MM.1S (cell line): Measurements from ENCODE around the gene CYP24A1.

Experiments
- DNase-seq: peaks from one replicate; pipeline ENCODE4 v3.0.0-alpha.2; 2015
- H2AFZ ChIP-seq: fragments of 300-600 bp; sonication (generic); 2 replicates; pipeline ENCODE4 v1.6.0; 2016; ENCODE audit warnings: antibody characterized with exemption, low read length
- H3F3A ChIP-seq: fragments of 300-600 bp; sonication (generic); 2 replicates; pipeline ENCODE4 v1.6.1; 2016; ENCODE audit warnings: mild to moderate bottlenecking, antibody characterized with exemption, low read length, moderate library complexity, mixed read lengths; ENCODE audit not compliant: insufficient read depth
- H3K27ac ChIP-seq: fragments of 300-600 bp; sonication (generic); 2 replicates; pipeline ENCODE4 v1.5.1; 2016; ENCODE audit warnings: mild to moderate bottlenecking, low read length
- H3K27me3 ChIP-seq: fragments of 300-600 bp; sonication (generic); replicated peaks from 2 replicates; pipeline ENCODE4 v1.6.0; 2016; ENCODE audit warnings: low read length; ENCODE audit not compliant: insufficient read depth
- H3K36me3 ChIP-seq: fragments of 300-600 bp; sonication (generic); replicated peaks from 2 replicates; pipeline ENCODE4 v1.6.1; 2016; ENCODE audit warnings: mild to moderate bottlenecking, low read length, mixed read lengths; ENCODE audit not compliant: insufficient read depth
- H3K4me1 ChIP-seq: fragments of 300-600 bp; sonication (generic); 2 replicates; pipeline ENCODE4 v1.6.1; 2016; ENCODE audit warnings: low read length, mixed read lengths
- H3K4me2 ChIP-seq: fragments of 300-600 bp; sonication (generic); 2 replicates; pipeline ENCODE4 v1.6.0; 2016; ENCODE audit warnings: low read depth, low read length
- H3K4me3 ChIP-seq: fragments of 300-600 bp; sonication (generic); 2 replicates; pipeline ENCODE4 v1.5.1; 2016; ENCODE audit warnings: low read length, mixed read lengths
- H3K79me2 ChIP-seq: fragments of 300-600 bp; sonication (generic); 2 replicates; pipeline ENCODE4 v1.6.1; 2016; ENCODE audit warnings: mixed run types, low read length, mixed read lengths
- H3K9ac ChIP-seq: fragments of 300-600 bp; sonication (generic); 2 replicates; pipeline ENCODE4 v1.6.1; 2016; ENCODE audit warnings: low read length, mixed read lengths
- H3K9me2 ChIP-seq: fragments of 300-600 bp; sonication (generic); replicated peaks from 2 replicates; pipeline ENCODE4 v1.6.1; 2016; ENCODE audit warnings: mild to moderate bottlenecking, low read length, mixed read lengths; ENCODE audit not compliant: insufficient read depth
- H3K9me3 ChIP-seq: fragments of 300-600 bp; sonication (generic); replicated peaks from 2 replicates; pipeline ENCODE4 v1.6.1; 2016; ENCODE audit warnings: mild to moderate bottlenecking, low read length, mixed read lengths; ENCODE audit not compliant: insufficient read depth
- H4K20me1 ChIP-seq: fragments of 300-600 bp; sonication (generic); 2 replicates; pipeline ENCODE4 v1.6.1; 2016; ENCODE audit warnings: mild to moderate bottlenecking, low read length, moderate library complexity, mixed read lengths; ENCODE audit not compliant: insufficient read depth
- EZH2 ChIP-seq: fragments of 300-600 bp; sonication (generic); optimal IDR thresholded peaks from 2 replicates; pipeline ENCODE3; 2017; ENCODE audit warnings: low read depth, mild to moderate bottlenecking, antibody characterized with exemption, low read length, mixed read lengths
- EZH2phosphoT487 ChIP-seq: fragments of 300-600 bp; sonication (generic); IDR thresholded peaks from 2 replicates; pipeline ENCODE4 v1.6.1; 2018; ENCODE audit warnings: antibody characterized with exemption, low read length
- TF ChIP-seq, protein P1 (sequence below): fragments of 300-600 bp; sonication (generic); IDR thresholded peaks from 2 replicates; pipeline ENCODE4 v1.5.1; 2016; ENCODE audit warnings: antibody characterized with exemption, low read length, mixed read lengths

The CYP24A1 gene

DNA sequence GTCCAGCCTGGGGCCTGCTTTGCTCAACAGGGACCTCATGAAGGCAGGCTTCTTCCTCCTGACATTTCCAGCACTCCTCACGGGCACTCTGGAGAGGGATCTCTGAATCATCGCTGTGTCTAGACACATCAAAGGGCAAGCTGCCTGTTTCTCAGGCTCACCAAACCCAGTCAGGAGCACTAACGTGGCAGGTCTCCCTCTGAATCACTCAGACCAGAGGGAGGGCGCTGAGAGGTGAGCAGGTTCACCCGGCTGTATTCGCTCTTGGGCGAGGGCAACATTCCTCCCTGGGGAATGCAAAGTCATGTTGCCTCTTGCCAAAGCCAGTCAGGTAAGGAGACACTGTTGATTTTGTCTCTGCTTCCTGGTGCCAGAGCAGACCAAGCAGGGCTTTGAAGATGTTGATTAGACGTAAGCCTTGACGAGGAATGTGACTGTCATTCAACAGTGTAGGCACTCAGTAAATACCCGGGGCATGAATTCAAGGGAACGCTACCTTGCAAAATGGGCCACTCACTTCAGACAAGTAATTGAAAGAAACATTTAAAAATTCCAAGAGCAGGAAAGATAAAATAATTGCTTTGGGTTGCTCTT is 50.1 kb downstream of the CYP24A1 start:
- H3F3A ChIP-seq = no peaks in the 10 kb centered on the region
- no peaks in the 10 kb centered on the region for H3K4me1 ChIP-seq
- no peak overlapping the region for H3K27ac ChIP-seq
- no peak overlapping the region for H3K9ac ChIP-seq
- H4K20me1 ChIP-seq = no peaks in the 10 kb centered on the region
- H3K9me2 ChIP-seq = no peaks in the 10 kb centered on the region
- no peaks in the 10 kb centered on the region for H3K9me3 ChIP-seq
- H3K36me3 ChIP-seq = no peaks in the 10 kb centered on the region
- no peak overlapping the region for H3K4me2 ChIP-seq
- no peaks in the 10 kb centered on the region for H3K27me3 ChIP-seq
- H2AFZ ChIP-seq = no peak overlapping the region
- TF ChIP-seq EZH2 = no peak
- no peak for TF ChIP-seq EZH2phosphoT487
- TF ChIP-seq, protein P1, sequence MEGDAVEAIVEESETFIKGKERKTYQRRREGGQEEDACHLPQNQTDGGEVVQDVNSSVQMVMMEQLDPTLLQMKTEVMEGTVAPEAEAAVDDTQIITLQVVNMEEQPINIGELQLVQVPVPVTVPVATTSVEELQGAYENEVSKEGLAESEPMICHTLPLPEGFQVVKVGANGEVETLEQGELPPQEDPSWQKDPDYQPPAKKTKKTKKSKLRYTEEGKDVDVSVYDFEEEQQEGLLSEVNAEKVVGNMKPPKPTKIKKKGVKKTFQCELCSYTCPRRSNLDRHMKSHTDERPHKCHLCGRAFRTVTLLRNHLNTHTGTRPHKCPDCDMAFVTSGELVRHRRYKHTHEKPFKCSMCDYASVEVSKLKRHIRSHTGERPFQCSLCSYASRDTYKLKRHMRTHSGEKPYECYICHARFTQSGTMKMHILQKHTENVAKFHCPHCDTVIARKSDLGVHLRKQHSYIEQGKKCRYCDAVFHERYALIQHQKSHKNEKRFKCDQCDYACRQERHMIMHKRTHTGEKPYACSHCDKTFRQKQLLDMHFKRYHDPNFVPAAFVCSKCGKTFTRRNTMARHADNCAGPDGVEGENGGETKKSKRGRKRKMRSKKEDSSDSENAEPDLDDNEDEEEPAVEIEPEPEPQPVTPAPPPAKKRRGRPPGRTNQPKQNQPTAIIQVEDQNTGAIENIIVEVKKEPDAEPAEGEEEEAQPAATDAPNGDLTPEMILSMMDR = no peak
- no peak overlapping the region for H3K4me3 ChIP-seq
- no peak for DNase-seq
- no peaks in the 10 kb centered on the region for H3K79me2 ChIP-seq

DNA sequence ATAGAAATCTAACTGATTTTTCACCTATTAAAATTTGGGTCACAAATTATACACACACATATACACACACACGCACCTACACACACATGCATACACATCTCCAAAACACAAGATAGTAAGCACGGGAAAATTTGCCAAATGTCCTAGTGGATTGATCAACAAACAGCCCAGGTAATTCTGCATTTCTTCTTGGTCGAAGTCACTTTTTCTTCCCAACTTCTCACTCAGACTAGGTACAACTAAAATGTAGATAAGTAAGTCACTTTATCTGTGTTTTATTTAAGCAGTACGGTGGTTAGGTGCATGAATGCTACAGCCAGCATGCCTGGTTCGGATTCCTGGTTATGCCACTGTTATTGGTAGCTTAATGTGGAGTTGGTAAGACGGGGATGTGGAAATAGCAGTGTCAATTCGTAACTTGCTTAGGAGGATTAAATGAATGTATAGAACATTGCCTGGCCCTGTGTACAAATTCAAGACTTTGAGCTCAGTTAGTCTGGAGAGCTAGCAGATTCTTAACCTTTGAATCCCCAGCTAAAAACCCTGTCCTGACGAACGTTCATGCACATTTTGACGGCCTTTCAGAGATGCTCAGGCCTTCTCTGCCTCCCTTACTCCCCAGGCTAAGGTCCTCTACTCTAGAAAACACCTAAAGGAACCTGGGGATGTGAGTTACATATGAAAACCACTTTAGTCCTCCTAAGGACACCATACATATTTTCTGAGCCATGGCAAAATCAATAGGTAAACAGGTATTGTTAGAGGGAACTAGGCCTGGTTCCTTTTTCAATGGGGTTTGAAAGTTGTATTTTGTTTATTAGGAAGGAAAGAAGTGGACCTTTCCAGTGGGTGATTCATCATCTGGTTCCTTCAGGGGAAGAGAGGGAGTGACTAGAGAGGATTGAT is 50.9 kb downstream of the CYP24A1 start:
- H4K20me1 ChIP-seq = no peaks in the 10 kb centered on the region
- H3K9me2 ChIP-seq = no peaks in the 10 kb centered on the region
- no peak overlapping the region for H2AFZ ChIP-seq
- no peak for TF ChIP-seq EZH2
- TF ChIP-seq, protein P1 = no peak
- TF ChIP-seq EZH2phosphoT487 = no peak
- H3K79me2 ChIP-seq = no peaks in the 10 kb centered on the region
- no peaks in the 10 kb centered on the region for H3K36me3 ChIP-seq
- no peaks in the 10 kb centered on the region for H3F3A ChIP-seq
- no peaks in the 10 kb centered on the region for H3K27me3 ChIP-seq
- DNase-seq = no peak
- H3K9ac ChIP-seq = no peak overlapping the region
- H3K4me2 ChIP-seq = no peak overlapping the region
- no peaks in the 10 kb centered on the region for H3K9me3 ChIP-seq
- H3K4me1 ChIP-seq = no peaks in the 10 kb centered on the region
- H3K4me3 ChIP-seq = no peak overlapping the region
- no peak overlapping the region for H3K27ac ChIP-seq

DNA sequence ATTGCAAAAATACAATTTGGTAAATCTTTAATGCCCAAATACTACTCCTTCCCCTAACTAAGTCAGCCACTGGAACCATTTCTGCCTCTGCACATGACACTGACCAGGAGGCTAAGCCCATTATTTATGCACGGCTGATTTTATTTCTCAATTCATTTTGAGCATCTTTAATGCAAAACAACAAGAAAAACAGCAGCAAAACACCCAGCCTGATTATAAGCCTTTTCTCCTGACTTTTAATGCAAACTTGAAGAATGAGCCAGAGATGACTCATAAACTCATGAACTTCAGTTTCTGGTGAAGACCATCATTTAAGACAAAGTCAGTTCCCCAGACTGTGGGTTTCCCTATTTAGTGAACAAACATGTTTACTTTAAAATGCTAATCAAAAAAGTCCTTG is 51.6 kb downstream of the CYP24A1 start:
- no peaks in the 10 kb centered on the region for H3K9me3 ChIP-seq
- no peak overlapping the region for H2AFZ ChIP-seq
- no peak overlapping the region for H3K4me2 ChIP-seq
- no peaks in the 10 kb centered on the region for H3K36me3 ChIP-seq
- no peaks in the 10 kb centered on the region for H3F3A ChIP-seq
- H3K4me1 ChIP-seq = no peaks in the 10 kb centered on the region
- no peak overlapping the region for H3K4me3 ChIP-seq
- no peaks in the 10 kb centered on the region for H3K27me3 ChIP-seq
- no peak for DNase-seq
- H4K20me1 ChIP-seq = no peaks in the 10 kb centered on the region
- no peak overlapping the region for H3K9ac ChIP-seq
- TF ChIP-seq, protein P1 = no peak
- TF ChIP-seq EZH2phosphoT487 (no peak), EZH2 (no peak)
- H3K79me2 ChIP-seq = no peaks in the 10 kb centered on the region
- H3K9me2 ChIP-seq = no peaks in the 10 kb centered on the region
- no peak overlapping the region for H3K27ac ChIP-seq
